HCT116 (cell line): Measurements from ENCODE around the gene CT47C1. TPM values are rescaled to one million over a fixed set of nuclear protein-coding genes. Genes with fewer than 3 reads are reported as not detected.

Source experiments
- ATAC-seq: fragments of 200-7000 bp; cut with Tn5 transposase; 2 replicates; pipeline ENCODE4 v1.9.1; 2020; ENCODE audit warnings: mild to moderate bottlenecking, moderate library complexity
- BruUV-seq: library from RNA; stranded (reverse); fragments of 400-500 nt; replicated peaks from 2 replicates; lab custom pipeline; 2021; lab: Mats Ljungman, UMichigan
- CTCF ChIA-PET: fragments of 300-600 bp; sonication (Branson Sonifier 250); formaldehyde crosslinking; loops from one replicate; lab custom pipeline; 2021; ENCODE audit warnings: antibody characterized with exemption; lab: Charles Lee
- POLR2A ChIA-PET: fragments of 300-600, 350-600 bp; sonication (Branson Sonifier 250); formaldehyde crosslinking; loops from one replicate; lab custom pipeline; 2021; ENCODE audit warnings: antibody characterized with exemption; lab: Charles Lee
- RAD21 ChIA-PET, 2 experiments: fragments of 300-600 bp; sonication (Branson Sonifier 250); formaldehyde crosslinking; loops; one replicate each; lab custom pipeline; 2023; ENCODE audit warnings: low total read pairs in 2 of 2; ENCODE audit not compliant: uncharacterized antibody in 2 of 2, unreplicated experiment in 2 of 2, low non-redundant PET in 1 of 2; lab: Charles Lee
- DNase-seq: peaks from one replicate; pipeline ENCODE4 v3.0.0-alpha.2; 2010; ENCODE audit warnings: low read depth, low spot score
- H2AFZ ChIP-seq: fragments of 200-600 bp; shearing (Covaris generic), sonication (generic); 2 replicates; pipeline ENCODE4 v1.6.1; 2017; ENCODE audit warnings: low read depth, mixed run types, mixed read lengths, antibody characterized with exemption, low read length; ENCODE audit not compliant: poor library complexity, severe bottlenecking
- H3K27ac ChIP-seq: 2 replicates; pipeline ENCODE4 v1.5.1; 2012; ENCODE audit warnings: low read depth, low read length
- H3K27me3 ChIP-seq: fragments of 200-600 bp; sonication (generic); 2 replicates; pipeline ENCODE4 v1.6.1; 2016; ENCODE audit warnings: mixed run types, low read length, mixed read lengths; ENCODE audit not compliant: insufficient read depth
- H3K36me3 ChIP-seq, 2 experiments: fragments of 200-500 bp in 1 of 2; fragments of 200-600 bp in 1 of 2; sonication (Bioruptor generic) in 1 of 2; sonication (generic) in 1 of 2; 2 replicates each; pipeline versions ENCODE4 v1.5.1 to v1.6.1; 2014 to 2016; ENCODE audit warnings: low read length in 2 of 2, inconsistent platforms in 1 of 2, mixed read lengths in 1 of 2, mixed run types in 1 of 2; ENCODE audit not compliant: insufficient read depth in 2 of 2, control insufficient read depth in 1 of 2
- H3K4me1 ChIP-seq, 2 experiments: fragments of 200-600 bp in 1 of 2; sonication (generic) in 1 of 2; 2 replicates each; pipeline versions ENCODE4 v1.5.1 to v1.6.1; 2012 to 2017; ENCODE audit warnings: low read length in 2 of 2, inconsistent platforms in 1 of 2, mild to moderate bottlenecking in 1 of 2, mixed read lengths in 1 of 2, mixed run types in 1 of 2, moderate library complexity in 1 of 2; ENCODE audit not compliant: insufficient read depth in 2 of 2, control insufficient read depth in 1 of 2
- H3K4me2 ChIP-seq: fragments of 200-600 bp; sonication (generic); 2 replicates; pipeline ENCODE4 v1.6.1; 2017; ENCODE audit warnings: mixed run types, low read length, mixed read lengths
- H3K4me3 ChIP-seq, 2 experiments: fragments of 200-600 bp in 1 of 2; sonication (generic) in 1 of 2; replicated peaks in 1 of 2; 2 replicates each; pipeline ENCODE4 v1.5.1; 2011 to 2016; ENCODE audit warnings: low read length in 2 of 2, control low read depth in 1 of 2, low read depth in 1 of 2, mild to moderate bottlenecking in 1 of 2, mixed read lengths in 1 of 2, mixed run types in 1 of 2
- H3K79me2 ChIP-seq: fragments of 200-600 bp; sonication (generic); 2 replicates; pipeline ENCODE4 v1.6.1; 2017; ENCODE audit warnings: mild to moderate bottlenecking, mixed run types, low read length, moderate library complexity, mixed read lengths; ENCODE audit not compliant: insufficient read depth
- H3K9ac ChIP-seq: fragments of 200-600 bp; sonication (generic); 2 replicates; pipeline ENCODE4 v1.6.1; 2016; ENCODE audit warnings: low read length, mixed read lengths
- H3K9me2 ChIP-seq: fragments of 200-600 bp; sonication (generic), shearing (Covaris generic); 2 replicates; pipeline ENCODE4 v1.6.1; 2017; ENCODE audit warnings: mixed run types, mild to moderate bottlenecking, moderate library complexity; ENCODE audit not compliant: insufficient read depth
- H3K9me3 ChIP-seq, 2 experiments: fragments of 200-500 bp in 1 of 2; fragments of 200-600 bp in 1 of 2; sonication (Bioruptor generic) in 1 of 2; sonication (generic) in 1 of 2; 2 replicates each; pipeline ENCODE4 v1.6.1; 2014 to 2017; ENCODE audit warnings: low read length in 2 of 2, mixed read lengths in 2 of 2, inconsistent platforms in 1 of 2, low read depth in 1 of 2, mild to moderate bottlenecking in 1 of 2, mixed run types in 1 of 2, moderate library complexity in 1 of 2; ENCODE audit not compliant: control insufficient read depth in 1 of 2, insufficient read depth in 1 of 2
- H4K20me1 ChIP-seq: fragments of 200-600 bp; sonication (generic), shearing (Covaris generic); 2 replicates; pipeline ENCODE4 v1.6.1; 2017; ENCODE audit warnings: mixed run types, mild to moderate bottlenecking, moderate library complexity; ENCODE audit not compliant: insufficient read depth
- CEBPB ChIP-seq: IDR thresholded peaks from 2 replicates; pipeline ENCODE4 v1.6.1; 2012; ENCODE audit warnings: low read depth
- EGR1 ChIP-seq: IDR thresholded peaks from 2 replicates; pipeline ENCODE4 v1.6.1; 2012; ENCODE audit warnings: low read depth
- ELF1 ChIP-seq: IDR thresholded peaks from 2 replicates; pipeline ENCODE4 v1.6.1; 2012; ENCODE audit warnings: low read depth, borderline replicate concordance
- EZH2phosphoT487 ChIP-seq: fragments of 200-600 bp; IDR thresholded peaks from 2 replicates; pipeline ENCODE4 v1.6.1; 2018; ENCODE audit warnings: antibody characterized with exemption, borderline replicate concordance
- FOSL1 ChIP-seq: IDR thresholded peaks from 2 replicates; pipeline ENCODE4 v1.6.1; 2012; ENCODE audit warnings: low read depth
- JUND ChIP-seq: IDR thresholded peaks from 2 replicates; pipeline ENCODE4 v1.6.1; 2012
- MAX ChIP-seq: IDR thresholded peaks from 2 replicates; pipeline ENCODE4 v1.6.1; 2012
- POLR2A ChIP-seq: IDR thresholded peaks from 2 replicates; pipeline ENCODE4 v1.7.0; 2011; ENCODE audit warnings: borderline replicate concordance; ENCODE audit not compliant: insufficient read depth, insufficient read length; ENCODE audit errors: extremely low read depth
- POLR2AphosphoS5 ChIP-seq: IDR thresholded peaks from 2 replicates; pipeline ENCODE4 v1.6.1; 2011; ENCODE audit warnings: mild to moderate bottlenecking, low read depth, low read length, moderate library complexity
- RAD21 ChIP-seq: IDR thresholded peaks from 2 replicates; pipeline ENCODE4 v1.6.1; 2012; ENCODE audit warnings: low read depth, mild to moderate bottlenecking
- SIN3A ChIP-seq: IDR thresholded peaks from 2 replicates; pipeline ENCODE4 v1.6.1; 2012; ENCODE audit warnings: low read depth
- SP1 ChIP-seq: IDR thresholded peaks from 2 replicates; pipeline ENCODE4 v1.6.1; 2012; ENCODE audit warnings: low read depth
- SRF ChIP-seq: IDR thresholded peaks from 2 replicates; pipeline ENCODE4 v1.6.1; 2012; ENCODE audit warnings: low read depth
- TCF7L2 ChIP-seq: IDR thresholded peaks from 2 replicates; pipeline ENCODE4 v1.7.0; 2011; ENCODE audit warnings: borderline replicate concordance, inconsistent platforms; ENCODE audit not compliant: insufficient read depth, insufficient read length; ENCODE audit errors: extremely low read depth
- YY1 ChIP-seq: IDR thresholded peaks from 2 replicates; pipeline ENCODE4 v1.6.1; 2011; ENCODE audit warnings: low read length, low read depth, moderate library complexity, mild to moderate bottlenecking; ENCODE audit not compliant: insufficient replicate concordance; ENCODE audit errors: extremely low read depth
- ZBTB33 ChIP-seq: IDR thresholded peaks from 2 replicates; pipeline ENCODE4 v1.6.1; 2011; ENCODE audit warnings: mild to moderate bottlenecking, low read length, moderate library complexity; ENCODE audit not compliant: insufficient replicate concordance; ENCODE audit errors: extremely low read depth
- ZNF274 ChIP-seq: fragments of 200-500 bp; sonication (Bioruptor generic); IDR thresholded peaks from 2 replicates; pipeline ENCODE4 v1.6.1; 2014; ENCODE audit warnings: mild to moderate bottlenecking, low read depth, low read length, inconsistent platforms
- intact Hi-C: fragments of 100-400 bp; cut with micrococcal nuclease; formaldehyde crosslinking; loops from 2 replicates; pipeline ENCODE4 v1.10.0; 2022
- total RNA-seq: library from RNA; stranded (reverse); gene quantifications from one replicate; pipeline ENCODE4 v1.2.1, GENCODE V29; 2021; ENCODE audit not compliant: unreplicated experiment
- TF ChIP-seq, protein P1 (sequence below): IDR thresholded peaks from 2 replicates; pipeline ENCODE4 v1.6.1; 2012; ENCODE audit warnings: low read depth
- TF ChIP-seq, protein P2 (sequence below): IDR thresholded peaks from 2 replicates; pipeline ENCODE4 v1.6.1; 2012

CT47C1 gene
- total RNA-seq, 1 experiment from 2014 or later, result not detected

GRCh38 chrX:119045884-119046283 is 26.9 kb upstream of the CT47C1 start:
- Histone ChIP-seq H2AFZ (no peak overlapping the region), H3K27me3 (no peaks in the 10 kb centered on the region), H3K27ac (no peak overlapping the region), H3K9me3 (no peaks in the 10 kb centered on the region), H4K20me1 (no peaks in the 10 kb centered on the region), H3K9ac (no peak overlapping the region), H3K9me2 (no peaks in the 10 kb centered on the region), H3K79me2 (no peaks in the 10 kb centered on the region), H3K4me1 (peaks cover 7 to 13% of the 10 kb centered on the region in 2 experiments; a peak in 3 of 4 replicates), H3K36me3 (no peaks in the 10 kb centered on the region), H3K4me3 (no peak overlapping the region), H3K4me2 (no peak overlapping the region)
- CTCF ChIA-PET, result no interaction called here
- BruUV-seq, result no TSS peak
- RAD21 ChIA-PET, result no interaction called here
- intact Hi-C loops, result no loop called here
- DNase-seq, result no peak
- no peak for ATAC-seq
- TF ChIP-seq EZH2phosphoT487, result no peak
- no peak for TF ChIP-seq ELF1
- TF ChIP-seq JUND, result no peak
- TF ChIP-seq FOSL1, result no peak
- no peak for TF ChIP-seq MAX
- no peak for TF ChIP-seq CEBPB
- TF ChIP-seq YY1, result no peak
- TF ChIP-seq TCF7L2, result no peak
- TF ChIP-seq SRF, result no peak
- no peak for TF ChIP-seq POLR2AphosphoS5
- TF ChIP-seq EGR1, result no peak
- no peak for TF ChIP-seq SP1
- TF ChIP-seq, protein P1, sequence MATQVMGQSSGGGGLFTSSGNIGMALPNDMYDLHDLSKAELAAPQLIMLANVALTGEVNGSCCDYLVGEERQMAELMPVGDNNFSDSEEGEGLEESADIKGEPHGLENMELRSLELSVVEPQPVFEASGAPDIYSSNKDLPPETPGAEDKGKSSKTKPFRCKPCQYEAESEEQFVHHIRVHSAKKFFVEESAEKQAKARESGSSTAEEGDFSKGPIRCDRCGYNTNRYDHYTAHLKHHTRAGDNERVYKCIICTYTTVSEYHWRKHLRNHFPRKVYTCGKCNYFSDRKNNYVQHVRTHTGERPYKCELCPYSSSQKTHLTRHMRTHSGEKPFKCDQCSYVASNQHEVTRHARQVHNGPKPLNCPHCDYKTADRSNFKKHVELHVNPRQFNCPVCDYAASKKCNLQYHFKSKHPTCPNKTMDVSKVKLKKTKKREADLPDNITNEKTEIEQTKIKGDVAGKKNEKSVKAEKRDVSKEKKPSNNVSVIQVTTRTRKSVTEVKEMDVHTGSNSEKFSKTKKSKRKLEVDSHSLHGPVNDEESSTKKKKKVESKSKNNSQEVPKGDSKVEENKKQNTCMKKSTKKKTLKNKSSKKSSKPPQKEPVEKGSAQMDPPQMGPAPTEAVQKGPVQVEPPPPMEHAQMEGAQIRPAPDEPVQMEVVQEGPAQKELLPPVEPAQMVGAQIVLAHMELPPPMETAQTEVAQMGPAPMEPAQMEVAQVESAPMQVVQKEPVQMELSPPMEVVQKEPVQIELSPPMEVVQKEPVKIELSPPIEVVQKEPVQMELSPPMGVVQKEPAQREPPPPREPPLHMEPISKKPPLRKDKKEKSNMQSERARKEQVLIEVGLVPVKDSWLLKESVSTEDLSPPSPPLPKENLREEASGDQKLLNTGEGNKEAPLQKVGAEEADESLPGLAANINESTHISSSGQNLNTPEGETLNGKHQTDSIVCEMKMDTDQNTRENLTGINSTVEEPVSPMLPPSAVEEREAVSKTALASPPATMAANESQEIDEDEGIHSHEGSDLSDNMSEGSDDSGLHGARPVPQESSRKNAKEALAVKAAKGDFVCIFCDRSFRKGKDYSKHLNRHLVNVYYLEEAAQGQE, result no peak
- no peak for TF ChIP-seq RAD21
- no peak for TF ChIP-seq ZBTB33
- TF ChIP-seq, protein P2, sequence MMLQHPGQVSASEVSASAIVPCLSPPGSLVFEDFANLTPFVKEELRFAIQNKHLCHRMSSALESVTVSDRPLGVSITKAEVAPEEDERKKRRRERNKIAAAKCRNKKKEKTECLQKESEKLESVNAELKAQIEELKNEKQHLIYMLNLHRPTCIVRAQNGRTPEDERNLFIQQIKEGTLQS, result no peak
- no peak for TF ChIP-seq ZNF274
- TF ChIP-seq POLR2A, result no peak
- TF ChIP-seq SIN3A, result no peak
- POLR2A ChIA-PET, result no interaction called here
